HG02571 (cell line): ENCODE data around the gene MICAL3.

Experiments used
- ATAC-seq: cut with Tn5 transposase; IDR thresholded peaks from one replicate; pipeline ENCODE4 v1.9.1; 2021; ENCODE audit warnings: mild to moderate bottlenecking, moderate library complexity; ENCODE audit not compliant: unreplicated experiment

The MICAL3 gene

GRCh38 chr22:17741866-17742526, 282.4 kb downstream of the MICAL3 start:
- ATAC-seq, result no peak

GRCh38 chr22:17739196-17739975, 285.0 kb downstream of the MICAL3 start:
- ATAC-seq, result no peak

- ATAC-seq, result no peak
Observed at GRCh38 chr22:17738386-17739128, 285.8 kb downstream of the MICAL3 start.
